H9 (cell line): ENCODE results near the gene DEFB132. TPM values are rescaled to one million over a fixed set of nuclear protein-coding genes. Genes with fewer than 3 reads are reported as not detected.

Experiments
- DNase-seq: peaks from one replicate; pipeline ENCODE4 v3.0.0-alpha.2; 2017
- H2AFZ ChIP-seq: one replicate; pipeline ENCODE4 v1.6.1; 2013; ENCODE audit warnings: mild to moderate bottlenecking, low read length, control low read depth, moderate library complexity
- H2AK5ac ChIP-seq: 2 replicates; pipeline ENCODE4 v1.6.1; 2013; ENCODE audit warnings: low read length, control low read depth, mixed read lengths; ENCODE audit not compliant: insufficient read length
- H2BK120ac ChIP-seq: one replicate; pipeline ENCODE4 v1.6.1; 2013; ENCODE audit warnings: low read depth, mild to moderate bottlenecking, low read length, control low read depth, inconsistent platforms; ENCODE audit not compliant: poor library complexity, severe bottlenecking
- H2BK12ac ChIP-seq: 2 replicates; pipeline ENCODE4 v1.6.1; 2013; ENCODE audit warnings: low read length, control low read depth, mixed read lengths, low read depth; ENCODE audit not compliant: insufficient read length
- H2BK15ac ChIP-seq: 2 replicates; pipeline ENCODE4 v1.6.1; 2013; ENCODE audit warnings: low read depth, low read length, control low read depth
- H2BK20ac ChIP-seq: one replicate; pipeline ENCODE4 v1.6.1; 2013; ENCODE audit warnings: low read depth, mild to moderate bottlenecking, low read length, control low read depth, inconsistent platforms; ENCODE audit not compliant: poor library complexity, severe bottlenecking
- H2BK5ac ChIP-seq: 2 replicates; pipeline ENCODE4 v1.6.1; 2013; ENCODE audit warnings: low read length, control low read depth, mixed read lengths; ENCODE audit not compliant: insufficient read length
- H3K14ac ChIP-seq: 2 replicates; pipeline ENCODE4 v1.6.1; 2013; ENCODE audit warnings: low read length, control low read depth; ENCODE audit not compliant: insufficient read depth
- H3K18ac ChIP-seq: 2 replicates; pipeline ENCODE4 v1.6.1; 2013; ENCODE audit warnings: low read depth, mild to moderate bottlenecking, mixed read lengths, low read length, control low read depth; ENCODE audit not compliant: insufficient read length
- H3K23ac ChIP-seq: 2 replicates; pipeline ENCODE4 v1.6.1; 2013; ENCODE audit warnings: low read length, control low read depth, mixed read lengths, low read depth; ENCODE audit not compliant: insufficient read length
- H3K23me2 ChIP-seq: 2 replicates; pipeline ENCODE4 v1.6.1; 2013; ENCODE audit warnings: low read depth, mild to moderate bottlenecking, mixed read lengths, low read length, control low read depth; ENCODE audit not compliant: insufficient read length, poor library complexity, severe bottlenecking
- H3K27ac ChIP-seq: 2 replicates; pipeline ENCODE4 v1.5.1; 2013; ENCODE audit warnings: low read length, control low read depth, mixed read lengths, low read depth; ENCODE audit not compliant: insufficient read length
- H3K27me3 ChIP-seq: 2 replicates; pipeline ENCODE4 v1.6.1; 2013; ENCODE audit warnings: low read length, control low read depth, inconsistent platforms; ENCODE audit not compliant: insufficient read depth
- H3K4ac ChIP-seq: 2 replicates; pipeline ENCODE4 v1.6.1; 2013; ENCODE audit warnings: low read depth, mild to moderate bottlenecking, control low read depth, inconsistent platforms, low read length, moderate library complexity
- H3K4me1 ChIP-seq: 2 replicates; pipeline ENCODE4 v1.6.1; 2013; ENCODE audit warnings: low read length, control low read depth, inconsistent platforms; ENCODE audit not compliant: insufficient read depth
- H3K4me2 ChIP-seq: 2 replicates; pipeline ENCODE4 v1.6.1; 2013; ENCODE audit warnings: low read length, control low read depth, mixed read lengths; ENCODE audit not compliant: insufficient read length, insufficient read depth
- H3K56ac ChIP-seq: 2 replicates; pipeline ENCODE4 v1.6.1; 2013; ENCODE audit warnings: low read depth, mild to moderate bottlenecking, mixed read lengths, low read length, control low read depth; ENCODE audit not compliant: insufficient read length
- H3K79me1 ChIP-seq: 2 replicates; pipeline ENCODE4 v1.6.1; 2013; ENCODE audit warnings: low read depth, mild to moderate bottlenecking, moderate library complexity, low read length, control low read depth, inconsistent platforms; ENCODE audit not compliant: insufficient read depth, poor library complexity, severe bottlenecking
- H3K79me2 ChIP-seq: 2 replicates; pipeline ENCODE4 v1.6.1; 2013; ENCODE audit warnings: low read length, control low read depth, inconsistent platforms; ENCODE audit not compliant: insufficient read depth
- H3K9ac ChIP-seq: 2 replicates; pipeline ENCODE4 v1.6.1; 2013; ENCODE audit warnings: low read length, control low read depth, mixed read lengths; ENCODE audit not compliant: insufficient read length; ENCODE audit errors: extremely low read depth
- H3K9me3 ChIP-seq: one replicate; pipeline ENCODE4 v1.6.1; 2013; ENCODE audit warnings: low read depth, low read length, inconsistent platforms; ENCODE audit not compliant: control insufficient read depth
- H3T11ph ChIP-seq: one replicate; pipeline ENCODE4 v1.6.1; 2013; ENCODE audit warnings: mild to moderate bottlenecking, low read length, control low read depth, inconsistent platforms
- H4K20me1 ChIP-seq: one replicate; pipeline ENCODE4 v1.6.1; 2013; ENCODE audit not compliant: control insufficient read depth, insufficient read length, insufficient read depth
- H4K5ac ChIP-seq: 2 replicates; pipeline ENCODE4 v1.6.1; 2013; ENCODE audit warnings: low read depth, mild to moderate bottlenecking, mixed read lengths, low read length, control low read depth; ENCODE audit not compliant: insufficient read length
- H4K8ac ChIP-seq: replicated peaks from 2 replicates; pipeline ENCODE4 v1.6.1; 2013; ENCODE audit warnings: low read length, control low read depth, mixed read lengths, low read depth; ENCODE audit not compliant: insufficient read length
- H4K91ac ChIP-seq: 2 replicates; pipeline ENCODE4 v1.6.1; 2013; ENCODE audit warnings: low read depth, mild to moderate bottlenecking, moderate library complexity, mixed read lengths, low read length, control low read depth; ENCODE audit not compliant: insufficient read length
- H3K27ac Mint-ChIP-seq, 3 experiments: 2 replicates in 2 of 3; 3 replicates in 1 of 3; pipeline ENCODE4 v1.8.0; 2020 to 2021; ENCODE audit warnings: mixed read lengths in 3 of 3, mild to moderate bottlenecking in 1 of 3, moderate library complexity in 1 of 3
- H3K27me3 Mint-ChIP-seq: 2 replicates; pipeline ENCODE4 v1.8.0; 2021; ENCODE audit warnings: low read depth, mild to moderate bottlenecking, moderate library complexity, mixed read lengths
- H3K36me3 Mint-ChIP-seq, 3 experiments: 2 replicates in 2 of 3; 3 replicates in 1 of 3; pipeline ENCODE4 v1.8.0; 2020 to 2021; ENCODE audit warnings: low read depth in 3 of 3, mixed read lengths in 3 of 3; ENCODE audit not compliant: insufficient read depth in 1 of 3
- H3K4me1 Mint-ChIP-seq, 2 experiments: 2 replicates each; pipeline ENCODE4 v1.8.0; 2020; ENCODE audit warnings: mixed read lengths in 2 of 2
- H3K4me3 Mint-ChIP-seq, 2 experiments: 2 replicates in 1 of 2; 3 replicates in 1 of 2; pipeline ENCODE4 v1.8.0; 2020 to 2021; ENCODE audit warnings: mild to moderate bottlenecking in 2 of 2, mixed read lengths in 2 of 2, moderate library complexity in 1 of 2
- H3K9me3 Mint-ChIP-seq, 2 experiments: 2 replicates in 1 of 2; 3 replicates in 1 of 2; pipeline ENCODE4 v1.8.0; 2020; ENCODE audit warnings: mild to moderate bottlenecking in 2 of 2, mixed read lengths in 2 of 2, moderate library complexity in 1 of 2
- WGBS: extraction: QIAGEN DNeasy Blood & Tissue Kit; methylation state at CpG from one replicate; pipeline ENCODE4 v1.1.7; 2013; ENCODE audit warnings: missing lambda C conversion rate, low lambda C conversion rate, mixed read lengths; ENCODE audit not compliant: insufficient read length; ENCODE audit errors: extremely low coverage; 5-methylcytosine and 5-hydroxymethylcytosine counted together
- total RNA-seq: library from RNA; stranded (reverse); gene quantifications from 2 replicates; pipeline ENCODE4 v1.2.1, GENCODE V29; 2021
- TF ChIP-seq, protein P1 (sequence below): fragments of 200-600 bp; sonication (generic); conservative IDR thresholded peaks from 3 replicates; pipeline ENCODE4 v1.8.0; 2021; ENCODE audit warnings: antibody characterized with exemption, mild to moderate bottlenecking

The DEFB132 gene
- total RNA-seq, 1 experiment from 2014 or later = not detected

DNA sequence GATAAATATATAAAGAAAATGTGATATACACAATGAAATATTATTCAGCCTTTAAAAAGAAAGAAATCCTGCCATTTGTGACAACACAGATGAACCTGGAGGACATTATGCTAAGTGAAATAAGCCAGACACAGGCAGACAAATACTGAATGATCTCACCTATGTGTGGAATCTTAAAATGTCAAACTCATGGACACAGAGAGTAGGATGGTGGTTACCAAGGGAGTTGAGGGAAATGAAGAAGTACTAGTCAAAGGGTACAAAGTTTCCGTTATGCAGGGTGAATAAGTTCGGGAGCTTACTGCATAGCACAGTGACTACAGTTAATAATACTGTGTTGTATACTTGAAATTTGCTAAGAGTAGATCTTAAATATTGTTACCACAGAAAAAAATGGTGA lies 14.6 kb upstream of the DEFB132 start:
- H3K9me3 ChIP-seq = no peaks in the 10 kb centered on the region
- no peak overlapping the region for H4K91ac ChIP-seq
- no peak overlapping the region for H3K4me3 Mint-ChIP-seq
- no peak overlapping the region for H3K27ac ChIP-seq
- no peak overlapping the region for H4K8ac ChIP-seq
- H3K9me3 Mint-ChIP-seq = peaks cover 4 to 7% of the 10 kb centered on the region in 2 experiments; a peak in 3 of 5 replicates
- H3K27ac Mint-ChIP-seq = no peak overlapping the region
- H3K23ac ChIP-seq = no peak overlapping the region
- no peak overlapping the region for H3T11ph ChIP-seq
- H3K4me1 Mint-ChIP-seq = peaks cover 2 to 3% of the 10 kb centered on the region in 2 experiments; a peak in 2 of 4 replicates
- no peak overlapping the region for H2AFZ ChIP-seq
- H3K36me3 Mint-ChIP-seq = no peaks in the 10 kb centered on the region
- H4K20me1 ChIP-seq = no peaks in the 10 kb centered on the region
- no peak overlapping the region for H3K4me2 ChIP-seq
- H3K18ac ChIP-seq = no peak overlapping the region
- no peak overlapping the region for H2BK120ac ChIP-seq
- no peak overlapping the region for H2AK5ac ChIP-seq
- no peaks in the 10 kb centered on the region for H3K79me1 ChIP-seq
- peaks cover 94% of the 10 kb centered on the region for H3K27me3 Mint-ChIP-seq
- H3K14ac ChIP-seq = no peak overlapping the region
- H3K79me2 ChIP-seq = no peaks in the 10 kb centered on the region
- no peak overlapping the region for H2BK12ac ChIP-seq
- H2BK5ac ChIP-seq = no peak overlapping the region
- H3K4me1 ChIP-seq = no peaks in the 10 kb centered on the region
- TF ChIP-seq, protein P1, sequence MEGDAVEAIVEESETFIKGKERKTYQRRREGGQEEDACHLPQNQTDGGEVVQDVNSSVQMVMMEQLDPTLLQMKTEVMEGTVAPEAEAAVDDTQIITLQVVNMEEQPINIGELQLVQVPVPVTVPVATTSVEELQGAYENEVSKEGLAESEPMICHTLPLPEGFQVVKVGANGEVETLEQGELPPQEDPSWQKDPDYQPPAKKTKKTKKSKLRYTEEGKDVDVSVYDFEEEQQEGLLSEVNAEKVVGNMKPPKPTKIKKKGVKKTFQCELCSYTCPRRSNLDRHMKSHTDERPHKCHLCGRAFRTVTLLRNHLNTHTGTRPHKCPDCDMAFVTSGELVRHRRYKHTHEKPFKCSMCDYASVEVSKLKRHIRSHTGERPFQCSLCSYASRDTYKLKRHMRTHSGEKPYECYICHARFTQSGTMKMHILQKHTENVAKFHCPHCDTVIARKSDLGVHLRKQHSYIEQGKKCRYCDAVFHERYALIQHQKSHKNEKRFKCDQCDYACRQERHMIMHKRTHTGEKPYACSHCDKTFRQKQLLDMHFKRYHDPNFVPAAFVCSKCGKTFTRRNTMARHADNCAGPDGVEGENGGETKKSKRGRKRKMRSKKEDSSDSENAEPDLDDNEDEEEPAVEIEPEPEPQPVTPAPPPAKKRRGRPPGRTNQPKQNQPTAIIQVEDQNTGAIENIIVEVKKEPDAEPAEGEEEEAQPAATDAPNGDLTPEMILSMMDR = no peak
- H3K23me2 ChIP-seq = no peaks in the 10 kb centered on the region
- no peak overlapping the region for H3K4ac ChIP-seq
- peaks cover 5% of the 10 kb centered on the region; the same call in 1 of the 2 replicates for H3K27me3 ChIP-seq
- no CpG with 5 or more reads among the region's 2 CpGs for WGBS
- no peak overlapping the region for H4K5ac ChIP-seq
- no peak overlapping the region for H2BK20ac ChIP-seq
- no peak overlapping the region for H3K9ac ChIP-seq
- H3K56ac ChIP-seq = no peak overlapping the region
- DNase-seq = no peak
- H2BK15ac ChIP-seq = no peak overlapping the region
